Endothelial cell of umbilical vein (primary cell): ENCODE results near the gene SLC35G3. TPM values are rescaled to one million over a fixed set of nuclear protein-coding genes. Genes with fewer than 3 reads are reported as not detected.

ENCODE experiments used
- BruUV-seq: library from RNA; stranded (reverse); fragments of 400-500 nt; replicated peaks from 2 replicates; lab custom pipeline; 2021; lab: Mats Ljungman, UMichigan
- CTCF ChIA-PET: fragments of 300-600, 350-600 bp; sonication (Branson Sonifier 250); formaldehyde crosslinking; loops from one replicate; lab custom pipeline; 2021; ENCODE audit warnings: antibody characterized with exemption, inconsistent platforms; lab: Charles Lee
- POLR2A ChIA-PET: fragments of 300-600, 350-600 bp; sonication (Branson Sonifier 250); formaldehyde crosslinking; loops from one replicate; lab custom pipeline; 2021; ENCODE audit warnings: antibody characterized with exemption, inconsistent platforms; lab: Charles Lee
- DNase-seq: peaks from one replicate; pipeline ENCODE4 v3.0.0-alpha.2; 2011; ENCODE audit warnings: low read depth, low spot score
- FAIRE-seq: peaks from 2 replicates; lab custom pipeline; 2011; peaks lifted over from hg19 to GRCh38; lab: Jason Lieb, UNC
- H2AFZ ChIP-seq: 2 replicates; pipeline ENCODE4 v1.6.0; 2012; ENCODE audit warnings: low read depth, low read length, control low read depth, inconsistent platforms
- H3K27ac ChIP-seq: 2 replicates; pipeline ENCODE4 v1.5.1; 2011; ENCODE audit warnings: low read depth, mild to moderate bottlenecking, control low read depth, low read length, moderate library complexity; ENCODE audit not compliant: insufficient read depth
- H3K27me3 ChIP-seq, 2 experiments: 2 replicates each; pipeline versions ENCODE4 v1.6.0 to v1.6.1; 2011; ENCODE audit warnings: low read length in 2 of 2, mixed read lengths in 1 of 2; ENCODE audit not compliant: control insufficient read depth in 2 of 2, insufficient read depth in 2 of 2
- H3K36me3 ChIP-seq, 2 experiments: 2 replicates in 1 of 2; 3 replicates in 1 of 2; pipeline ENCODE4 v1.5.1; 2011; ENCODE audit warnings: low read length in 2 of 2, mild to moderate bottlenecking in 1 of 2, moderate library complexity in 1 of 2; ENCODE audit not compliant: control insufficient read depth in 2 of 2, insufficient read depth in 2 of 2; ENCODE audit errors: extremely low read depth in 1 of 2
- H3K4me1 ChIP-seq: 3 replicates; pipeline ENCODE4 v1.5.1; 2011; ENCODE audit warnings: mild to moderate bottlenecking, low read length; ENCODE audit not compliant: control insufficient read depth, insufficient read depth; ENCODE audit errors: extremely low read depth
- H3K4me2 ChIP-seq: 2 replicates; pipeline ENCODE4 v1.6.1; 2011; ENCODE audit warnings: low read length, control low read depth, mixed read lengths; ENCODE audit not compliant: insufficient read depth
- H3K4me3 ChIP-seq, 3 experiments: fragments of 200-600 bp in 1 of 3; sonication (generic), shearing (Covaris generic) in 1 of 3; replicated peaks in 1 of 3; 2 replicates each; pipeline ENCODE4 v1.5.1; 2011 to 2016; ENCODE audit warnings: control low read depth in 3 of 3, low read length in 3 of 3, mild to moderate bottlenecking in 2 of 3, inconsistent platforms in 1 of 3, low read depth in 1 of 3, moderate library complexity in 1 of 3; ENCODE audit not compliant: insufficient read depth in 1 of 3
- H3K79me2 ChIP-seq: 2 replicates; pipeline ENCODE4 v1.6.0; 2012; ENCODE audit warnings: low read length, inconsistent platforms; ENCODE audit not compliant: control insufficient read depth, insufficient read depth
- H3K9ac ChIP-seq: replicated peaks from 2 replicates; pipeline ENCODE3; 2011; ENCODE audit warnings: low read length, control low read depth; ENCODE audit not compliant: insufficient read depth; ENCODE audit errors: extremely low read depth
- H3K9me1 ChIP-seq: replicated peaks from 3 replicates; pipeline ENCODE4 v1.6.0; 2011; ENCODE audit warnings: mild to moderate bottlenecking, low read length; ENCODE audit not compliant: control insufficient read depth, insufficient read depth; ENCODE audit errors: extremely low read depth
- H3K9me3 ChIP-seq: replicated peaks from 2 replicates; pipeline ENCODE4 v1.5.1; 2012; ENCODE audit warnings: low read length, inconsistent platforms; ENCODE audit not compliant: control insufficient read depth, insufficient read depth
- H4K20me1 ChIP-seq: replicated peaks from 2 replicates; pipeline ENCODE3; 2011; ENCODE audit warnings: mild to moderate bottlenecking, low read length; ENCODE audit not compliant: control insufficient read depth, insufficient read depth; ENCODE audit errors: extremely low read depth
- CTCF ChIP-seq, 2 donors: IDR thresholded peaks; 1 replicate in 1 of 2; 2 replicates in 1 of 2; pipeline ENCODE4 v1.5.1; 2011; ENCODE audit warnings: low read length in 2 of 2, mild to moderate bottlenecking in 2 of 2, moderate library complexity in 2 of 2, control low read depth in 1 of 2, inconsistent platforms in 1 of 2, low read depth in 1 of 2; ENCODE audit not compliant: insufficient read depth in 1 of 2; ENCODE audit errors: extremely low read depth in 1 of 2
- EZH2 ChIP-seq: IDR thresholded peaks from 2 replicates; pipeline ENCODE4 v1.6.1; 2012; ENCODE audit warnings: borderline replicate concordance, low read depth, mild to moderate bottlenecking, moderate library complexity, low read length, inconsistent platforms; ENCODE audit not compliant: severe bottlenecking
- FOS ChIP-seq: IDR thresholded peaks from 2 replicates; pipeline ENCODE4 v1.6.1; 2011; ENCODE audit warnings: mild to moderate bottlenecking, low read length, moderate library complexity, borderline replicate concordance; ENCODE audit not compliant: insufficient read depth
- GATA2 ChIP-seq: IDR thresholded peaks from 2 replicates; pipeline ENCODE4 v1.7.0; 2011; ENCODE audit warnings: low read depth, mild to moderate bottlenecking, moderate library complexity, mixed read lengths, low read length; ENCODE audit not compliant: insufficient read length, insufficient read depth
- JUN ChIP-seq: IDR thresholded peaks from 2 replicates; pipeline ENCODE4 v1.6.1; 2011; ENCODE audit warnings: borderline replicate concordance, low read depth; ENCODE audit not compliant: insufficient read length, insufficient read depth
- MAX ChIP-seq: IDR thresholded peaks from 2 replicates; pipeline ENCODE4 v1.6.1; 2011; ENCODE audit not compliant: insufficient read depth, insufficient read length
- MYC ChIP-seq: IDR thresholded peaks from one replicate; pipeline ENCODE4 v1.6.1; 2011; ENCODE audit warnings: mild to moderate bottlenecking, low read depth, low read length
- POLR2A ChIP-seq: IDR thresholded peaks from 2 replicates; pipeline ENCODE4 v1.6.1; 2012; ENCODE audit warnings: low read depth, mild to moderate bottlenecking, control low read depth, low read length
- POLR2AphosphoS5 ChIP-seq: IDR thresholded peaks from 2 replicates; pipeline ENCODE4 v1.6.1; 2012; ENCODE audit warnings: low read depth, mild to moderate bottlenecking, control low read depth, low read length, moderate library complexity; ENCODE audit not compliant: insufficient read depth
- dilution Hi-C: fragments of 300-500 bp; cut with MboI; formaldehyde crosslinking; loops from one replicate; pipeline ENCODE4 v1.15.0; 2019; ENCODE audit warnings: low sequenced_read_pairs; ENCODE audit not compliant: extremely low pct_ligation_motif_present
- intact Hi-C: fragments of 100-400 bp; cut with micrococcal nuclease; formaldehyde crosslinking; loops from one replicate; pipeline ENCODE4 v1.10.0; 2022
- polyA plus RNA-seq, 4 experiments: library from polyadenylated mRNA; depleted of rRNA in 3 of 4; stranded (reverse) in 3 of 4; unstranded in 1 of 4; fragments of >200 nt; gene quantifications; 2 replicates each; pipeline versions ENCODE4 v1.2.1 to v1.2.3, GENCODE V29; 2011 to 2012; ENCODE audit warnings: missing spikeins in 1 of 4
- total RNA-seq: library from RNA; stranded (reverse); gene quantifications from 2 replicates; pipeline ENCODE4 v1.2.3, GENCODE V29; 2021

Gene SLC35G3
- total and polyA plus RNA-seq, 2 donors (not counting 3 experiments of a cell fraction or from before 2014, with no cell fraction given), result not detected

GRCh38 chr17:35167666-35168065, 26.5 kb downstream of the SLC35G3 start:
- dilution Hi-C loops (no loop called here), intact Hi-C loops (no loop called here)
- H3K79me2 ChIP-seq, result no peaks in the 10 kb centered on the region
- CTCF ChIA-PET, result interaction anchor here (0.7 to 5.9 kb wide), 4 partner anchors 9 to 579 kb away, joined by 3 to 186 read pairs (median 5); partner anchors contain the start of gene SLFN12L
- no TSS peak for BruUV-seq
- no peak overlapping the region for H3K4me2 ChIP-seq
- H3K4me3 ChIP-seq, result no peak overlapping the region
- POLR2A ChIA-PET, result interaction anchor here (0.7 kb wide), 1 partner anchor 29 kb away, joined by 8 read pairs; no protein-coding TSS in a partner anchor
- no peak overlapping the region for H2AFZ ChIP-seq
- FAIRE-seq, result no peak
- no peaks in the 10 kb centered on the region for H4K20me1 ChIP-seq
- H3K9me1 ChIP-seq, result no peaks in the 10 kb centered on the region
- H3K9me3 ChIP-seq, result no peaks in the 10 kb centered on the region
- DNase-seq, result no peak
- no peaks in the 10 kb centered on the region for H3K36me3 ChIP-seq
- H3K27ac ChIP-seq, result no peak overlapping the region
- no peak overlapping the region for H3K9ac ChIP-seq
- peaks cover 0 to 2% of the 10 kb centered on the region in 2 experiments for H3K27me3 ChIP-seq
- TF ChIP-seq CTCF (IDR thresholded peaks at IDR 0.05; ENCODE audit: extremely low read depth in 1 of 2, insufficient read depth in 1 of 2, low read depth in 1 of 2, low read length in 2 of 2) (no peak), FOS (no peak), POLR2A (no peak), MYC (no peak), MAX (no peak), JUN (no peak), POLR2AphosphoS5 (no peak), GATA2 (no peak), EZH2 (no peak)
- no peaks in the 10 kb centered on the region for H3K4me1 ChIP-seq
